Progenitor cell of endocrine pancreas (in vitro differentiated cells): ENCODE measurements around the gene LHX8. TPM values are rescaled to one million over a fixed set of nuclear protein-coding genes. Genes with fewer than 3 reads are reported as not detected.

ENCODE experiments used
- DNase-seq: peaks from one replicate; pipeline ENCODE4 v3.0.0; 2021; ENCODE audit warnings: low spot score; ENCODE audit not compliant: unreplicated experiment
- H3K27ac Mint-ChIP-seq: 2 replicates; pipeline ENCODE4 v1.8.0; 2021; ENCODE audit warnings: mild to moderate bottlenecking, moderate library complexity, mixed read lengths
- H3K27me3 Mint-ChIP-seq: 2 replicates; pipeline ENCODE4 v1.8.0; 2021; ENCODE audit warnings: mixed read lengths
- H3K36me3 Mint-ChIP-seq: 2 replicates; pipeline ENCODE4 v1.8.0; 2022; ENCODE audit warnings: mixed read lengths; ENCODE audit not compliant: insufficient read depth
- H3K4me1 Mint-ChIP-seq: 2 replicates; pipeline ENCODE4 v1.8.0; 2021; ENCODE audit warnings: low read depth, mixed read lengths
- H3K4me3 Mint-ChIP-seq: 2 replicates; pipeline ENCODE4 v1.8.0; 2021; ENCODE audit warnings: low read depth, mild to moderate bottlenecking, moderate library complexity, mixed read lengths
- H3K9me3 Mint-ChIP-seq: 2 replicates; pipeline ENCODE4 v1.8.0; 2021; ENCODE audit warnings: low read depth, mixed read lengths
- total RNA-seq: library from RNA; stranded (reverse); gene quantifications from 2 replicates; pipeline ENCODE4 v1.2.1, GENCODE V29; 2021
- TF ChIP-seq, protein P1 (sequence below): fragments of 200-600 bp; sonication (generic); IDR thresholded peaks from one replicate; pipeline ENCODE4 v1.5.0; 2021; ENCODE audit warnings: antibody characterized with exemption, mild to moderate bottlenecking; ENCODE audit not compliant: unreplicated experiment

The LHX8 gene
- total RNA-seq, 1 donor from 2014 or later, result not detected

GRCh38 chr1:75198761-75199160, 64.6 kb downstream of the LHX8 start:
- no peaks in the 10 kb centered on the region for H3K9me3 Mint-ChIP-seq
- no peak overlapping the region for H3K4me3 Mint-ChIP-seq
- TF ChIP-seq, protein P1, sequence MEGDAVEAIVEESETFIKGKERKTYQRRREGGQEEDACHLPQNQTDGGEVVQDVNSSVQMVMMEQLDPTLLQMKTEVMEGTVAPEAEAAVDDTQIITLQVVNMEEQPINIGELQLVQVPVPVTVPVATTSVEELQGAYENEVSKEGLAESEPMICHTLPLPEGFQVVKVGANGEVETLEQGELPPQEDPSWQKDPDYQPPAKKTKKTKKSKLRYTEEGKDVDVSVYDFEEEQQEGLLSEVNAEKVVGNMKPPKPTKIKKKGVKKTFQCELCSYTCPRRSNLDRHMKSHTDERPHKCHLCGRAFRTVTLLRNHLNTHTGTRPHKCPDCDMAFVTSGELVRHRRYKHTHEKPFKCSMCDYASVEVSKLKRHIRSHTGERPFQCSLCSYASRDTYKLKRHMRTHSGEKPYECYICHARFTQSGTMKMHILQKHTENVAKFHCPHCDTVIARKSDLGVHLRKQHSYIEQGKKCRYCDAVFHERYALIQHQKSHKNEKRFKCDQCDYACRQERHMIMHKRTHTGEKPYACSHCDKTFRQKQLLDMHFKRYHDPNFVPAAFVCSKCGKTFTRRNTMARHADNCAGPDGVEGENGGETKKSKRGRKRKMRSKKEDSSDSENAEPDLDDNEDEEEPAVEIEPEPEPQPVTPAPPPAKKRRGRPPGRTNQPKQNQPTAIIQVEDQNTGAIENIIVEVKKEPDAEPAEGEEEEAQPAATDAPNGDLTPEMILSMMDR, result no peak
- DNase-seq, result no peak
- H3K27me3 Mint-ChIP-seq, result peaks cover 6% of the 10 kb centered on the region
- H3K4me1 Mint-ChIP-seq, result no peaks in the 10 kb centered on the region
- H3K36me3 Mint-ChIP-seq, result no peaks in the 10 kb centered on the region
- H3K27ac Mint-ChIP-seq, result no peak overlapping the region

DNA sequence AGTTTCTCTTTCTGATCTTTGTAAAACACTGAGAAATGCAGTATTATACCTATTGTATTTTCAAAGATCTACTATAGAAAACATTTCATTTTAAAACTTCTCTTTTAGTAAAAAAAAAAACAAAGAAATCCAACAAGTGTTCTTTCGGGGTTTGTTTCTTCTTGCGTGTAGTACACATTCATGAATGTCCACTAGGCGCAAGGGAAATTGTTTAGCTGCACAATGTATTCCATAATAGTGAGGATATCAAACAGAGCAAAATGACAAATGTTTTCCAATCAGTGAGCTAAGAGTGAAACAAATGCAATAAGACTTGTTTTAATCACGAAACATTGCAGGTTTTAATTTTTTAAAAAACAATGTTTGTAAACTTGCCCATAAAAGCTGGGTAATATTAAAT, 68.6 kb downstream of the LHX8 start:
- H3K4me3 Mint-ChIP-seq, result no peak overlapping the region
- no peaks in the 10 kb centered on the region for H3K36me3 Mint-ChIP-seq
- H3K27me3 Mint-ChIP-seq, result no peaks in the 10 kb centered on the region
- no peak overlapping the region for H3K27ac Mint-ChIP-seq
- no peaks in the 10 kb centered on the region for H3K4me1 Mint-ChIP-seq
- no peak for DNase-seq
- H3K9me3 Mint-ChIP-seq, result no peaks in the 10 kb centered on the region
- TF ChIP-seq, protein P1, result no peak

- TF ChIP-seq, protein P1, result peak; percentile 85
- no peak overlapping the region for H3K4me3 Mint-ChIP-seq
- no peaks in the 10 kb centered on the region for H3K27me3 Mint-ChIP-seq
- no peak overlapping the region for H3K27ac Mint-ChIP-seq
- H3K9me3 Mint-ChIP-seq, result no peaks in the 10 kb centered on the region
- H3K36me3 Mint-ChIP-seq, result no peaks in the 10 kb centered on the region
- H3K4me1 Mint-ChIP-seq, result no peaks in the 10 kb centered on the region
- no peak for DNase-seq
Measured at GRCh38 chr1:75203415-75204277, 69.5 kb downstream of the LHX8 start.

DNA sequence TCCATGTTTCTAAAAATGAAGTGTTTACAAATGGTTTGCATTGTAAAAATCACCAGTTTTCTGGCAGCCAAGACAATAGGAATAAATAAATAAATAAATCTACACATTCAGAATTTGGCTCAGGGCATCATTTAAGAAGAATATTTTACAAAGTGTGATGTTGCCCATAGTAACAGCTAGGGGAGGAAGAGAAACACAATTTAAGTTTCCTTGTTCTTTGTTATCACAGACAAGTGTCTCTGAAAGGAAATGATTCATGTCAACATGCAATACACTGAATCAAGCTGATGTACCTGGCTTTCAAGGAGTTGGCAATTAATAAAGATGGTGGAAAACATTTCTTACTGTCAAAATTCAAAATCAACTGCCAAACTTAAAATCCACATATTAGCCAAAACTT, 74.7 kb downstream of the LHX8 start:
- Mint-ChIP-seq H3K36me3 (no peaks in the 10 kb centered on the region), H3K9me3 (no peaks in the 10 kb centered on the region), H3K27ac (no peak overlapping the region), H3K4me3 (no peak overlapping the region), H3K4me1 (no peaks in the 10 kb centered on the region), H3K27me3 (no peaks in the 10 kb centered on the region)
- DNase-seq, result no peak
- TF ChIP-seq, protein P1, result no peak
